Activated CD8-positive, alpha-beta memory T cell treated with anti-CD3 and anti-CD28 coated beads, Interleukin-2, amount 10 ng/mL, durations not matched to agents 7 days and 5 days (primary cell): ENCODE data around the gene NEGR1. TPM values are rescaled to one million over a fixed set of nuclear protein-coding genes. Genes with fewer than 3 reads are reported as not detected.

ENCODE experiments used
- ATAC-seq: fragments of 150-1000 bp; cut with Tn5 transposase; one replicate; pipeline ENCODE4 v1.10.0; 2021; ENCODE audit warnings: moderate library complexity
- CTCF ChIA-PET: fragments of 350-600 bp; sonication (Branson Sonifier 250); formaldehyde crosslinking; loops from one replicate; lab custom pipeline; 2021; ENCODE audit warnings: antibody characterized with exemption; lab: Charles Lee
- DNase-seq: peaks from one replicate; pipeline ENCODE4 v3.0.0-alpha.2; 2020
- H3K27ac Mint-ChIP-seq: one replicate; pipeline ENCODE4 v1.8.0; 2021; ENCODE audit warnings: mild to moderate bottlenecking, mixed read lengths
- H3K27me3 Mint-ChIP-seq: one replicate; pipeline ENCODE4 v1.8.0; 2021; ENCODE audit warnings: mixed read lengths
- H3K36me3 Mint-ChIP-seq: one replicate; pipeline ENCODE4 v1.8.0; 2021; ENCODE audit warnings: mild to moderate bottlenecking, mixed read lengths
- H3K4me1 Mint-ChIP-seq: one replicate; pipeline ENCODE4 v1.8.0; 2021; ENCODE audit warnings: mixed read lengths
- H3K4me3 Mint-ChIP-seq: one replicate; pipeline ENCODE4 v1.8.0; 2021; ENCODE audit warnings: mild to moderate bottlenecking, moderate library complexity, mixed read lengths
- H3K9me3 Mint-ChIP-seq: one replicate; pipeline ENCODE4 v1.8.0; 2022; ENCODE audit warnings: low read depth, mixed read lengths
- total RNA-seq, 2 experiments: library from RNA; stranded (reverse); gene quantifications; one replicate each; pipeline ENCODE4 v1.2.3, GENCODE V29; 2021

The NEGR1 gene
- total RNA-seq, 2 experiments from 2014 or later: not detected

- DNase-seq (no peak), ATAC-seq (no peak)
- no peaks in the 10 kb centered on the region for H3K4me1 Mint-ChIP-seq
- no peak overlapping the region for H3K4me3 Mint-ChIP-seq
- H3K27ac Mint-ChIP-seq: no peak overlapping the region
- no peaks in the 10 kb centered on the region for H3K36me3 Mint-ChIP-seq
- H3K27me3 Mint-ChIP-seq: no peaks in the 10 kb centered on the region
- peaks cover 10% of the 10 kb centered on the region for H3K9me3 Mint-ChIP-seq
- CTCF ChIA-PET: no interaction called here
Observed at GRCh38 chr1:72066431-72066830, 215.9 kb downstream of the NEGR1 start.

- no peak for ATAC-seq
- Mint-ChIP-seq H3K9me3 (peaks cover 10% of the 10 kb centered on the region), H3K4me1 (no peaks in the 10 kb centered on the region), H3K27me3 (no peaks in the 10 kb centered on the region), H3K36me3 (no peaks in the 10 kb centered on the region), H3K4me3 (no peak overlapping the region), H3K27ac (no peak overlapping the region)
- no peak for DNase-seq
- CTCF ChIA-PET: no interaction called here
Observed at GRCh38 chr1:72064196-72065075, 217.9 kb downstream of the NEGR1 start.

GRCh38 chr1:72063364-72064044 lies 218.8 kb downstream of the NEGR1 start:
- Mint-ChIP-seq H3K9me3 (peaks cover 10% of the 10 kb centered on the region), H3K27me3 (no peaks in the 10 kb centered on the region), H3K27ac (no peak overlapping the region), H3K4me3 (no peak overlapping the region), H3K36me3 (no peaks in the 10 kb centered on the region), H3K4me1 (no peaks in the 10 kb centered on the region)
- DNase-seq (no peak), ATAC-seq (no peak)
- CTCF ChIA-PET: no interaction called here

DNA sequence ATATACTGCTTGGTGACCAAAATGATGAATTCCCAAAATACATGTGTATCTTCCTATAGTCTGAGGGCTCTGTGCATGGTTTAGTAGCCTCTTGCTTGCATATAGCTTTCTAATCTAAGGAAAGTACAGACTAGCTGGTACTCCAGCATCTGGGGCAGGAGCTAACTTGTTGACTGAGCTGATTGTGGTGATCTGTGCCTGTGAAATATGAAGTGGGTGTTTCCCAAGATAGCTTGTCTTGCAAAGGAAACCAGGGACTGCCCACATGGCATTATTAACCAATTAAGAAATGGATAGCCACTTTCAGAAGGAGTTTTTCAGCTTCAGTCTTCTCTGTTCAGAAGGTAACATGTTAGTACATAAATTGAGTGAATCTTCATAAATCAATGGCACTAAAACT lies 219.8 kb downstream of the NEGR1 start:
- H3K4me1 Mint-ChIP-seq: no peaks in the 10 kb centered on the region
- H3K27ac Mint-ChIP-seq: no peak overlapping the region
- ATAC-seq: no peak
- CTCF ChIA-PET: no interaction called here
- DNase-seq: no peak
- no peaks in the 10 kb centered on the region for H3K36me3 Mint-ChIP-seq
- H3K4me3 Mint-ChIP-seq: no peak overlapping the region
- no peaks in the 10 kb centered on the region for H3K27me3 Mint-ChIP-seq
- peaks cover 11% of the 10 kb centered on the region for H3K9me3 Mint-ChIP-seq

- CTCF ChIA-PET: no interaction called here
- H3K9me3 Mint-ChIP-seq: peaks cover 9% of the 10 kb centered on the region
- no peaks in the 10 kb centered on the region for H3K36me3 Mint-ChIP-seq
- H3K4me3 Mint-ChIP-seq: no peak overlapping the region
- H3K27me3 Mint-ChIP-seq: no peaks in the 10 kb centered on the region
- ATAC-seq (no peak), DNase-seq (no peak)
- H3K4me1 Mint-ChIP-seq: no peaks in the 10 kb centered on the region
- no peak overlapping the region for H3K27ac Mint-ChIP-seq
Observed at GRCh38 chr1:72060466-72061245, 221.7 kb downstream of the NEGR1 start.

DNA sequence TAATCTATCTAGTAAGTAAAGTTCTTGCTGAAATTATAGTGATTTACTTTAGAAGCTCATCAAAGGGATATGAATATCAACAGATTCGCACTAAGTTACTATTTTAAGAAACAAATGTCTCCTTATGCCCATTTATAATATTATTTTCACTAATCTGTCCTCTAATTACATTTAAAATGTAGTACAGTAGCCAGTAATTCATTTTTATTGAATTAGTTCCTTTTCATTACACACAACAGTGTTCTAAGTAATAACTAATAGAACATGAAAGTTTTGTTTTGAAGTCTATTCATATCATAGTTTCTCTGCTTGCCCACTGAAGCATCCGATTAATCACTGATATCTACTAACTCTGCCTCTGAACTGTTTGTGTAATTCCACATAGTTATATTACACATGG lies 225.8 kb downstream of the NEGR1 start:
- Mint-ChIP-seq H3K36me3 (no peaks in the 10 kb centered on the region), H3K27ac (no peak overlapping the region), H3K4me3 (no peak overlapping the region), H3K27me3 (no peaks in the 10 kb centered on the region), H3K4me1 (no peaks in the 10 kb centered on the region), H3K9me3 (peaks cover 2% of the 10 kb centered on the region)
- CTCF ChIA-PET: no interaction called here
- DNase-seq: no peak
- ATAC-seq: no peak

DNA sequence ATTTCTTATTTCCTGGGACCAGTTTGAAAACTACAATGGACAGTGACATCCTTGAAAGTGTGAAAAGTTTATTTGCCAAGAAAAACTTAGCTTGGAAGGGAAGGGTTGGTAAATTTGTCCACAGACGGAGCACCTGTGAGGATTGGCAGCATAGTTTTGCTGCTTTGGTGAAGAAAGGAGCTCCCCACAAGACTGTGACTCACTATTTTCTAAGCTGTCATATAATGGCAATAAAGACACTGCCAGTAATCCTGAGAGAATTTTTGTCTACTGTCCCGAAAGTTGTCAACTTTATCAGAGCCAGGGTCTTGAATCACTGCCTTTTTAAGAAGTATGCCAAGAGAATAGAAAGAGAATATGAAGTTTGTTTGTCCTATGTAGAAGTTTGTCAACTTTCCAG lies 230.8 kb downstream of the NEGR1 start:
- Mint-ChIP-seq H3K27ac (no peak overlapping the region), H3K9me3 (peaks cover 4% of the 10 kb centered on the region), H3K36me3 (no peaks in the 10 kb centered on the region), H3K4me1 (no peaks in the 10 kb centered on the region), H3K27me3 (no peaks in the 10 kb centered on the region), H3K4me3 (no peak overlapping the region)
- CTCF ChIA-PET: no interaction called here
- ATAC-seq (no peak), DNase-seq (no peak)

- DNase-seq (no peak), ATAC-seq (no peak)
- CTCF ChIA-PET: no interaction called here
- Mint-ChIP-seq H3K4me3 (no peak overlapping the region), H3K27me3 (no peaks in the 10 kb centered on the region), H3K4me1 (no peaks in the 10 kb centered on the region), H3K27ac (no peak overlapping the region), H3K36me3 (no peaks in the 10 kb centered on the region), H3K9me3 (peaks cover 4% of the 10 kb centered on the region)
Observed at GRCh38 chr1:72050551-72050950, 231.8 kb downstream of the NEGR1 start.

DNA sequence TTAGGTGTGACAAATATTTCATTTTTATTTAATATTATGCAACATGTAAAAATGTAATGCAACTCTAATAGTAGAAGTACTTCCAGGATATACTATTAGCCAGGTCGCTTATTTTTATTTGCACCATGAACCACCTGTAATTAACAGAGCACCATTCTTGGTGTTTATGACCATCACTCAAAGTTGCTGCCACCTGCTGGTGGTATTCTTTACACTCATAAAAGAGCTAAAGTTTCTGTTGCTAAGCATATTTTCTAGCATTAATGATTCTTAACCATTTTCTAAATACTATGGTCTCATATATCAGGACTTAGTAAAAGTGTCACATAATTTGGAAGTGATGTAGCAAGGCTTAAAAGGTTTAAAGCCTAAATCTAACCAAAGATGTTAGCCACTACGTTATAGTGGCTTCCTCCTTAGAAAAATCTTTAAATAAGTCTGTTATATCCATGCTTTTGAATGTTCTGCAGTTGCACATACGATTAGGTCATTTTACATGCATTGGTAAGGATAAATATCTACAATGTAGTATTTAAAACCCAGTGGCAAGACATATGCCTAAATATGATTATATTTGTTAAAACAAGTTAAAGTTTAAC lies 244.5 kb downstream of the NEGR1 start:
- ATAC-seq: no peak
- Mint-ChIP-seq H3K4me1 (no peaks in the 10 kb centered on the region), H3K36me3 (no peaks in the 10 kb centered on the region), H3K9me3 (no peaks in the 10 kb centered on the region), H3K4me3 (no peak overlapping the region), H3K27ac (no peak overlapping the region), H3K27me3 (no peaks in the 10 kb centered on the region)
- no peak for DNase-seq
- CTCF ChIA-PET: no interaction called here

GRCh38 chr1:72034827-72035226 lies 247.5 kb downstream of the NEGR1 start:
- Mint-ChIP-seq H3K36me3 (no peaks in the 10 kb centered on the region), H3K4me1 (no peaks in the 10 kb centered on the region), H3K9me3 (peaks cover 4% of the 10 kb centered on the region), H3K27ac (no peak overlapping the region), H3K27me3 (no peaks in the 10 kb centered on the region), H3K4me3 (no peak overlapping the region)
- ATAC-seq (no peak), DNase-seq (no peak)
- CTCF ChIA-PET: no interaction called here

- ATAC-seq (no peak), DNase-seq (no peak)
- no peaks in the 10 kb centered on the region for H3K4me1 Mint-ChIP-seq
- H3K27me3 Mint-ChIP-seq: no peaks in the 10 kb centered on the region
- no peaks in the 10 kb centered on the region for H3K36me3 Mint-ChIP-seq
- no peak overlapping the region for H3K27ac Mint-ChIP-seq
- CTCF ChIA-PET: no interaction called here
- H3K4me3 Mint-ChIP-seq: no peak overlapping the region
- peaks cover 10% of the 10 kb centered on the region for H3K9me3 Mint-ChIP-seq
Observed at GRCh38 chr1:72023063-72023930, 259.0 kb downstream of the NEGR1 start.

DNA sequence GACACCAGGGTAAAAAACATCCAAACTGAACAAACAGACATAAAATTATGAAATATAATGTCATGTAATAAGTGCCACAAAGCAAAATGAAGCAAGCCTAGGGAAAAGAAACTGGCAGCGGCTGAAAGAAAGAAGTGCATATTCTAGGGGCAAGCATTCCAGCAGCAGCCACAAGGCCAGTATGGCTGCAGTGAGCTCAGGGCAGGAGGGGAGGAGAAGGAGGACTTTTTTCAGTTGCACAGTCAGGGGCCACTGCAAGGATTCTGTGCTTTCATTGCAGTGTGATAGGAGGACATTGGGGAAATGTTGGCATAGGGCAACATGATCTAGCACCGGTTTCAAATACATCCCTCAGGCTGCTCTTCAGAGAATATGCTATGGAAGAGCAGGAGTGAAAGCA lies 263.8 kb downstream of the NEGR1 start:
- ATAC-seq: no peak
- H3K4me1 Mint-ChIP-seq: no peaks in the 10 kb centered on the region
- CTCF ChIA-PET: no interaction called here
- H3K36me3 Mint-ChIP-seq: no peaks in the 10 kb centered on the region
- H3K9me3 Mint-ChIP-seq: peaks cover 3% of the 10 kb centered on the region
- H3K27ac Mint-ChIP-seq: no peak overlapping the region
- no peaks in the 10 kb centered on the region for H3K27me3 Mint-ChIP-seq
- no peak overlapping the region for H3K4me3 Mint-ChIP-seq
- DNase-seq: no peak

GRCh38 chr1:72015006-72015405 lies 267.3 kb downstream of the NEGR1 start:
- Mint-ChIP-seq H3K36me3 (no peaks in the 10 kb centered on the region), H3K9me3 (peaks cover 6% of the 10 kb centered on the region), H3K4me1 (no peaks in the 10 kb centered on the region), H3K27ac (no peak overlapping the region), H3K27me3 (no peaks in the 10 kb centered on the region), H3K4me3 (no peak overlapping the region)
- no peak for DNase-seq
- CTCF ChIA-PET: no interaction called here
- no peak for ATAC-seq
